Lower leg skin (tissue), 3 donors: Measurements from ENCODE around the gene STAT4.

Source experiments
- POLR2A ChIP-seq, 2 donors: fragments of 450-650 bp; IDR thresholded peaks; one replicate each; pipeline ENCODE4 v1.6.1; 2016 to 2017; ENCODE audit warnings: antibody characterized with exemption in 2 of 2, mild to moderate bottlenecking in 1 of 2, moderate library complexity in 1 of 2
- TF ChIP-seq, protein P1 (sequence below), 3 donors: fragments of 450-650 bp; IDR thresholded peaks; one replicate each; pipeline ENCODE4 v1.5.1; 2016; ENCODE audit warnings: antibody characterized with exemption in 3 of 3, mild to moderate bottlenecking in 3 of 3, moderate library complexity in 2 of 3

DNA sequence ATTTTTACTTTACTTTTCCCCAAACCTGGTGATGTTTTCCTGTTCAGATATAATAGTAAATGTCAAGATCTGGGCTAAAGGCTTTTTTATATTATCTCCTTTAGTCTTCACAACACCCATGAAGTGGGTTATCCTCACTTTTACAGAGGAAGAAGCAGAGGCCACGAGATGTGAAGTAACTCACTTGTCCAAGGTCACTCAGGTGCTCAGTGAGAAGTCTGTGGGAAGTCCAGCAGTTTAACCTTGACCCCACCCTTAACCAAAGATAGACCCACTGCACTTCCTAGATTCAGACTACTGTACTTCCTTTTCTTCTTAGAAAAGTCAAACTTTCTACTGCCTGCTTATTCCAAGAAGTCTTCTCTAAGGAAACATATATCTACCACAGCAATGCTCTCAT lies 80.5 kb downstream of the STAT4 start:
- TF ChIP-seq, protein P1, sequence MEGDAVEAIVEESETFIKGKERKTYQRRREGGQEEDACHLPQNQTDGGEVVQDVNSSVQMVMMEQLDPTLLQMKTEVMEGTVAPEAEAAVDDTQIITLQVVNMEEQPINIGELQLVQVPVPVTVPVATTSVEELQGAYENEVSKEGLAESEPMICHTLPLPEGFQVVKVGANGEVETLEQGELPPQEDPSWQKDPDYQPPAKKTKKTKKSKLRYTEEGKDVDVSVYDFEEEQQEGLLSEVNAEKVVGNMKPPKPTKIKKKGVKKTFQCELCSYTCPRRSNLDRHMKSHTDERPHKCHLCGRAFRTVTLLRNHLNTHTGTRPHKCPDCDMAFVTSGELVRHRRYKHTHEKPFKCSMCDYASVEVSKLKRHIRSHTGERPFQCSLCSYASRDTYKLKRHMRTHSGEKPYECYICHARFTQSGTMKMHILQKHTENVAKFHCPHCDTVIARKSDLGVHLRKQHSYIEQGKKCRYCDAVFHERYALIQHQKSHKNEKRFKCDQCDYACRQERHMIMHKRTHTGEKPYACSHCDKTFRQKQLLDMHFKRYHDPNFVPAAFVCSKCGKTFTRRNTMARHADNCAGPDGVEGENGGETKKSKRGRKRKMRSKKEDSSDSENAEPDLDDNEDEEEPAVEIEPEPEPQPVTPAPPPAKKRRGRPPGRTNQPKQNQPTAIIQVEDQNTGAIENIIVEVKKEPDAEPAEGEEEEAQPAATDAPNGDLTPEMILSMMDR (IDR thresholded peaks at IDR 0.05): no peak
- no peak for TF ChIP-seq POLR2A (IDR thresholded peaks at IDR 0.05)
